Prostate gland (tissue), 2 donors: ENCODE measurements around the gene DHH.

Experiments used
- POLR2AphosphoS5 ChIP-seq: sonication (generic); formaldehyde crosslinking; IDR thresholded peaks from one replicate; pipeline ENCODE4 v1.6.1; 2017; ENCODE audit warnings: antibody characterized with exemption
- TF ChIP-seq, protein P1 (sequence below), 4 experiments: fragments of 200-600 bp in 2 of 4; fragments of 450-650 bp in 2 of 4; sonication (generic) in 2 of 4; IDR thresholded peaks; 1 replicate in 3 of 4; 2 replicates in 1 of 4; pipeline ENCODE4 v1.5.1; 2016 to 2019; ENCODE audit warnings: antibody characterized with exemption in 4 of 4, mild to moderate bottlenecking in 2 of 4, moderate library complexity in 2 of 4

DNA sequence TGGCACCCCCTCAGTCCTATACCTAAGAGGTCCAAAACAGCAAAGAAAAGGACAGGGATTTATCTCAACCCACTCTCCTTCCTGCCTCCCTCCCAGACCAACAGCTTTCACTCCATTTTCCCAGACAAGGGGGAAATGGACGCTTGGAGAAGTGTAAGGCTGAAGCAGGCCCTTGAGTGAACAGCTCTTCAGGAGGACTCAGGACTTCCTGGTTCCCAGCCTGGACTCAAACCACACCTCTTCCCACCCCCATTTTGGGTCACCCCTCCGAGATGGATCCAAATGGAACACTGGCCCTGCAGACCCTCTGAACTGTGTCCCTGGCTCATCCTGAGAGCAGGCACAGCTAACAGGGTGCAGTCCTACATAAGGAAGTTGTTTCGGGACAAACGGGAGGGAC, 36.7 kb downstream of the DHH start:
- TF ChIP-seq, protein P1, sequence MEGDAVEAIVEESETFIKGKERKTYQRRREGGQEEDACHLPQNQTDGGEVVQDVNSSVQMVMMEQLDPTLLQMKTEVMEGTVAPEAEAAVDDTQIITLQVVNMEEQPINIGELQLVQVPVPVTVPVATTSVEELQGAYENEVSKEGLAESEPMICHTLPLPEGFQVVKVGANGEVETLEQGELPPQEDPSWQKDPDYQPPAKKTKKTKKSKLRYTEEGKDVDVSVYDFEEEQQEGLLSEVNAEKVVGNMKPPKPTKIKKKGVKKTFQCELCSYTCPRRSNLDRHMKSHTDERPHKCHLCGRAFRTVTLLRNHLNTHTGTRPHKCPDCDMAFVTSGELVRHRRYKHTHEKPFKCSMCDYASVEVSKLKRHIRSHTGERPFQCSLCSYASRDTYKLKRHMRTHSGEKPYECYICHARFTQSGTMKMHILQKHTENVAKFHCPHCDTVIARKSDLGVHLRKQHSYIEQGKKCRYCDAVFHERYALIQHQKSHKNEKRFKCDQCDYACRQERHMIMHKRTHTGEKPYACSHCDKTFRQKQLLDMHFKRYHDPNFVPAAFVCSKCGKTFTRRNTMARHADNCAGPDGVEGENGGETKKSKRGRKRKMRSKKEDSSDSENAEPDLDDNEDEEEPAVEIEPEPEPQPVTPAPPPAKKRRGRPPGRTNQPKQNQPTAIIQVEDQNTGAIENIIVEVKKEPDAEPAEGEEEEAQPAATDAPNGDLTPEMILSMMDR (IDR thresholded peaks at IDR 0.05) = no peak
- TF ChIP-seq POLR2AphosphoS5 = no peak
